Measurements from ENCODE around the gene SPATA1.
A peak's percentile ranks its signal among the peaks of the same experiment; 100 is the strongest.
"Not testable (repeated sequence)": the region's sequence is repeated elsewhere in the genome, so short reads cannot be mapped to it uniquely, and the experiment has no call there.

SPATA1 gene, protein sequence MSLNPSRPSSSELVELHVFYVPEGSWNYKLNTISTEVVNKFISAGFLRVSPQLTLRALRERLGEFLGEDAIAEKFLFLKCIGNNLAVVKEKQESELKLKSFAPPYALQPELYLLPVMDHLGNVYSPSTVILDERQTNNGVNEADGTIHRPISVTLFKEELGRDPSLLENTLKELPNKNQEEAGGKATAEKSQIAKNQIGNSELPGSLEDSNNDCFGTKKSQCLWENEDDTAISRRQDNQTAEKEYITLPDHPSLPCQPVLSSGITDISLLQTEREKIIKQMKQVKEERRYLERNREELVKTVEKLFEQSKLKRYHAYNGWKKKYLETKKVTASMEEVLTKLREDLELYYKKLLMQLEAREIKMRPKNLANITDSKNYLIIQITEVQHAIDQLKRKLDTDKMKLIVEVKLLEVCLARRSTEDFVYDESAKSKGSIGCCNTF

DNA sequence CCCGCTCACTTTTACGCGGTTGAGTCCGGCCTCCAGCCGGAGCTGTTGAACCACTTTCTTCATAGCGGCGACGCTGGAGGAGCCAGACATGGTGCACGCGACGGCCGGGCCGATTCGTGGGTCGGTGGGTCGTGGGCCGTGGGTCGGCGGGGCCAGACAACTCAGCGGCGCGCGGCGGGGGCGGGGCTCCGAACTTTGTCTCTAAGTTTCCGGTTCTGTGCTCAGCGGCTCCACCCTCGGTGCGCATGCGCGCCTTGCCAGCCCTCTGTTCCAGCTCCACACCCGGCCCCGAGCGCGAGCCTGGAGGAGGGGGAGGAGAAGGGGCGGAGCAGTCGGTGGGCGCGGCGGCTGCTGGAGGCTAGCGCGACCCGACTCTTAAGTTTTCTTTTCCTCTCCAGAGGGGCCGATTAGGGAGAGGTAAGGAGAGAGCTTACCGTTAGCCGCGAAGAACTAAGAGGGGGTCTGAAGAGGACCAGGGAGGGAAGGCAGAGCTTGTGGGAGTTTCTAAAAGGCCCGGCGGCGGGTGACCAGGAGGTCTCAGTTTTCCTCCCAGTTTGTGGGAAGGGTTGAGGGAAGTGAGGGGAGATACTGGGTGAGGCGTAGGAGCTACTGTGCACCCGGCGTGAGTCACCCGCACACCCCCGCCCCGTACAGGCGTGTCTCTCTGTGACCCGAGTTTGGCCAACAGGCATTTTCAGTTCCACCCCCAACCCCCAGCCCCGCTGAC is at the start of gene SPATA1, which contains the start of gene GNG5:
SPATA1 (plus strand) TSS at position 385 of the 727 bp plus-strand sequence. CDS start 9,974 bp downstream, outside the sequence.
GNG5 (minus strand) TSS at position 580 of the 727 bp plus-strand sequence; CDS start at position 90, 490 bp downstream.
- DNase-seq, result peak; percentile 90 to 98

DNA sequence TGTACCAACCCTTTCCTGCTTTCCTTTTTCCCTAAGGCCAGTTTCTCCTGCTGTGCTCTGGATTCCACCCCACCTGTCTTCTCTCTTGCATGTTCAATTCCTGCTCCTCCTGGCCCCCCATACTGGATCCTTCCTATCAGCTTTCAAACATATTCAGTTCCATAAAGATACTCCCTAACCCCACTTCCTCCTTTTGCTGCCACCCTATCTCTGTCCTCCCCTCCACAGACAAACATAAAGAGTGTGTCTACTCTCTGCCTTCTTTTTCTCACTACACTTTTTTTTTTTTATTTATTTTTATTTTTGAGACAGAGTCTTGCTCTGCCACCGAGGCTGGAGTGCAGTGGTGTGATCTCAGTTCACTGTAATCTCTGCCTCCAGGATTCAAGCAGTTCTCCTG is 44.1 kb upstream of the SPATA1 start:
- no peak for DNase-seq

DNA sequence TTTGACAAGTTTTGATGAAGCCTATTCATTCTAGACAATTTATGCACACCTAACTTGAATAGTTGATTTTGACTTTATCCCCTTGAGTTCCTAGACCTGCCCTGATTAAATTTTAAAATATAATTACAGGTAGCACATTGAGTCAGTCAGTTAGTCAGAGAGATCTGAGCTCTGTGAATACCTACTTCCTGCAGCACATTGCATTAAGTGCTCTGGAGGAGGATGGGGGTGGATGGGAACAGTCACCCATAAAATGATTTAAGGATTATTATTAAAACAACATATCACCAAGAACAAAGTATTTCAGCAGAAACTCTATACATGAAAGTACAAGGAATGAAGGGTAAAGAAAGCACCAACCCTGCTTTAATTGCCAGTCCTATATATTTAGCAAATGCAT is 38.9 kb upstream of the SPATA1 start:
- DNase-seq, result no peak

DNA sequence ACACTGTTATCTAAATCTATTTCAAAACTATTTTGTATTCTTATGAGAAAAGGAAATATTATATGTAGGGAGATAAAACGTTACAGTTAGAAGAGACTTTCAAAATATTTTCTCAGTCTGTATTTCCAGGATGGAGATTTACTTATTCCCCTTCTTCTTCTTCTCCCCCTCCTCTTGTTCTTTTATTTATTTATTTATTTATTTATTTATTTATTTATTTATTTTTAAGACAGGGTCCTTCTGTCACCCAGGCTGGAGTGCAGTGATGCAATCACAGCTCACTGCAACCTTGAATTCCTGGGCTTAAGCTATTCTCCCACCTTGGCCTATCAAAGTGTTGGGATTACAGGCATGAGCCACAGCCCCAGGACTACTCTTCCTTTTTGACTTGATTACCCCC is 30.0 kb upstream of the SPATA1 start:
- no peak for DNase-seq

DNA sequence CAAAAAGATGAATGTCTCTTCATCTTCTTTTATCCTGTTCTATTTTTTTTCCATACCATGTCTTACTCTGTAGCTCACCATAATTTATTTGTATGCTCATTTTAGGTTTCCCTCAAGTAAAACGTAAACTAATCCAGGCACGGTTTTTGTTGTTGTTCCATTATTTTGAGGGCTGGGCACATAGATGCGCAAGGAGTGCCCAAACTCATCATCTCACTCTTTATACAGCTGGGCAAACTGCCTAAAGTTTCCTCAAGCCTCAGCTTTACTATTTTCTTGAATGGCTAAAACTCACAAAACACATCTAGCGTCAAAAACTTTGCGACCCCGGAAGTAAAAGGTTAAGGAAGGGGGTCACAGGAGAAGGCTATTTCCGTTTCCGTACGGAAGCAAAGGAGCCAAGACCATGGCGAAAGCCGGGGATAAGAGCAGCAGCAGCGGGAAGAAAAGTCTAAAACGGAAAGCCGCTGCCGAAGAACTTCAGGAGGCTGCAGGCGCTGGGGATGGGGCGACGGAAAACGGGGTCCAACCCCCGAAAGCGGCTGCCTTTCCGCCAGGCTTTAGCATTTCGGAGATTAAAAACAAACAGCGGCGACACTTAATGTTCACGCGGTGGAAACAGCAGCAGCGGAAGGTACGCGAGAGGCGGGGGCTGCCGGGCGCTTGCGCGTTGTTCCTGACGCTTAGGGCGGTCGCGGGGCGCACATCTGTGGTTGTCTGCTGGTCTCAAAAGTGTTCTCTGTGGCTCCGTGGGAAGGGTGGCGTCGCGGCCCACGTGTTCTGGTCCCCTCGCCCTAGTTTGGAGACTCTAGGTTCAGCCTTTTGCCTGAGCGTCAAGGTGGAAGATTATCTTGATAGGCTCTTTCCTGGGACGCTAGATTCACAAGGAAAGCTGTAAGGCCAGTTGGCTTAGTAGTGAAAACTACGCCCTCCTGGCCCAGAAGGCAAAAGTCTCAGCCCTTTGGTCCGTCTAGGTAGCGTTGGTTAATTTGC is 27.0 kb upstream of the SPATA1 start, which contains the start of gene RPF1:
RPF1 (plus strand) TSS at position 391 of the 993 bp plus-strand sequence; CDS start at position 407, 16 bp downstream.
- DNase-seq, result peak; percentile 80 to 81

DNA sequence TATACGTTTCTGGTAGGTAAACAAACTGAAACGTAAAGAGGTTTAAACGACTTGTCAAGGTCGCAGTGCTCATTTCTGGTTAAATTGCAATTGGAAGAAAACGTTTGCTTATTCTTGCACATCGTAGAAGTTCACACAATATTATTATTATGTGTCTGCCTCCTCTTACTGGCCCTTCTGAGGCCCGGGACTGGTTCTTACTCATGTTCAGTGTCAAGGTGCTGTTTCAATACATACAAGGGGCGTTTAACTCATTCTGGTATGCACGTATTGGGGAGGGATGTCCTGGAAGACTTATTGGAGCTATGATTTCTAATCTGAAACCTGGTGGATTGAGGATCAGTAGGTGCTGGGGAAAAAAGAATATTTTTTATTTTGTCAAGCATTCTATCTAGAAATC is 26.2 kb upstream of the SPATA1 start:
- DNase-seq, result peak in 1 of 2 experiments; percentile 27

DNA sequence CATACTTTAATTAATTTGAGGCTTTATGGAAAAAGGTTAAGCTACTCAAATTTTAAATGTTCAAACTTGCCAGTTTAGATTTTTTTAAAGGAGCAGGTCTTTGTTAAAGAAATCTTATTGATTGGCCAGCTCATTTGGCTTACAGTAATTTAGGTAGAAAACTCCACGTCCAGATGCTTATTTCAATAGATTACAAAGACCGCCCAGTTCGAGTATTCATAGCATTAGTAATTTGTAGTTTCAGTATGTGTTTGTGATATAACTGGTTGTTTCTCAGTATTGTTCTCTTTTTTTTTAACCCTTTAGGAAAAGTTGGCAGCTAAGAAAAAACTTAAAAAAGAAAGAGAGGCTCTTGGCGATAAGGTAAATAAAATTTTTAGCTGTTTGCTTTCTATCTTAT is 25.5 kb upstream of the SPATA1 start:
- DNase-seq, result no peak

DNA sequence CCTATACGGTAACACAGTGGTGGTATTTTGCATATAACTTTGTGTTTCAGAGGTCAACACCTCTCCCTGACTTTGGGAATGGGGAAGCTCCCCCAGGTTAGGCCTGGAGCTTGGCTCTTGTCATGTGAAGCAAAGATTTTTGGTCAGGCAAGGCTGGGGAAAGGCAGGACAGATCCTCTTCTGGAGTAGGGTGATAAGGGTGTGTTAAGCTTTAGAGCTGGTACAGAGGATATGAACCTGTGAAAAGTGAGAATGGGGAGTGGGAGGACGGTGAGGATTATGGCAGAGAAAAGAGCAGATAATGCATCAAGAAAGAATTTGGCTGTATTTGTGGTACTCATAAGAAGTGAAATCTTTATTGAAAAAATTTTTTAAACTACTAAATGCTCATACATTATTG is 24.9 kb upstream of the SPATA1 start:
- DNase-seq, result no peak

DNA sequence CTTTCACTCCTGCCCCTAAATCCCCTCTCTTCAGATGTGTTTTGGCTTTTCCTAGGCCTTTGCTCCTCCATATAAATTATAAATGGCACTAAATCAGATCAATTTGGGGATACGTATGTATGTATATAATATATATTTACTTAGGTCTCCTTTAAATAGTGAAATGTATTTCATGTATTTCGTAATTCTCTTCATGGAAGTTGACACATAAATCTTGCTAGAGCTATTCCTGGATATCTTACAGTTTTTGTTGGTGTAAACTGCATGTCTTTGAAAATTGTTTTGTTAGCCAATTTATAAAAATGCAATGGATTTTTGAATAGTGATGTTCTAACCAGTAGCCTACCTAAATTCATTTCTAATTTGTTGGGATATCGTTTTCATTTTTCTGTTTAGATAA is 18.1 kb upstream of the SPATA1 start:
- DNase-seq, result no peak

DNA sequence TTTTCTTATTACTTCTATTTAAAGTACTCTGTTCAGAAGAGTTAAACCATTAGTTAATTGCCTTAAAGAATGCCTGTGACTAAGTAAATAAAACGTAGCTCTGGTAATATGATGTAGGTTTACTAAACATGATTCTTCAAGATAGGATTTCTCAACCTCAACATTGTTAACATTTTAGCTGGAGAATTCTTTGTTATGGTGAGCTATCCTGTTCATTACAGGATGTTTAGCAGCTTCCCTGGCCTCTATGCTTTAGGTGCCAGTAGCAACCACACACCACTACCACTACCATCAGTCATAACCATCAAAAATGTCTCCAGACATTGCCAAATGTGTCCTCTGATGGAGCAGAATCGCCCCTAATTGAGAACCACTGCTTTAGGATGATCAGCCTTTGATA is 16.4 kb upstream of the SPATA1 start:
- DNase-seq, result no peak

DNA sequence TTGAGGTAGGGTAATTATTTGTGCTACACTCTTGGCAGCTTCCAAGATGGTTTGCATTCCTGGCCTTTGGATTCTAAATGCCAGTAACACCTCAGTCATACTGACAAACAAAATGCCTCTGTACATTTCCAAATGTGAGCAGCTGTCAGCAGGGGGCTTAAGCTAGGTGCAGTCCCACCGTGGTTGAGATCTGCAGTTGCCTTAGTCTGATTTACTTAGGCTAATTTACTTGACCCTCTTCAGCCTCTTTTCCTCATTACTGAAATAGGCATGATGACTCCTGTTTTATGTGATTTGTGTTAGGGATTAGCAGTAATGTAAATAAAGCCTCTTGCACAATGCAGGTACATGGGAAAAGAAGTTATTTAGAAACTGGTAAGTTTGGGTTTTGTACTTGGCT is 13.5 kb upstream of the SPATA1 start:
- no peak for DNase-seq

DNA sequence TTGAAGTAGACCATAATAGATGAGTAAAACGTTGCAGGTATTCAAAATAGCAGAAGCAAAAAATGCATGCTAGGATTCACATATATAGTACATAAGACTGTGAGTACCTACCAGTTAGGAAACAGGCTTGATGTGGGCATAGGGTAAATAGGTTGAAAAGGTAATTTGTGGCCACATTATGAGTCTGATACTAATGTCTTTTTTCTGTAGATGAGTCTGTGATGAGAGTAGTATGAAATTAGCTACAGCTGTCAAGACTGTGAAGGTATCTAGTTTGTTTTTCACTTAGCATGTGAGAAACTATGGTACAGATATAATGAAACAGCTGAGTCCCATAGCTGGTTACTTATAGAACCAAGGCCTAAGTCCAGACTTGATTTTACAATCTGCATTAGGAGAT is 12.4 kb upstream of the SPATA1 start:
- no peak for DNase-seq

DNA sequence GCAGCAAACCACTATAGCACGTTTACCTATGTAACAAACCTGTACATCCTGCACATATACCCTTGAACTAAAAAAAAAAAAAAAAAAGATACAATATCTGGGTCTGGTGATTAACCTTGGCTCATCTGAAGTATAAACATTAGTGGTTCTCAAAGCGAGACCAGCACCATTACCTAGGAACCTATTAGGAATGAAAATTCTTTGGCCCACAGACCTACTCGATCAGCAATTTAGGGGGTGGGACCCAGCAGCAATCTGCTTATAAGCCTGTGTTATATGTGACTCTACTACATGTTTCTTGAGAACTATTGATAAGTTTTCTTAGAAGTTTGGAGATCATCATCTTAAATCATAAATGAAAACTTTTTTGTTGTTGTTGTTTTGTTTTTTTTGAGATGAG is 9.7 kb upstream of the SPATA1 start:
- no peak for DNase-seq

DNA sequence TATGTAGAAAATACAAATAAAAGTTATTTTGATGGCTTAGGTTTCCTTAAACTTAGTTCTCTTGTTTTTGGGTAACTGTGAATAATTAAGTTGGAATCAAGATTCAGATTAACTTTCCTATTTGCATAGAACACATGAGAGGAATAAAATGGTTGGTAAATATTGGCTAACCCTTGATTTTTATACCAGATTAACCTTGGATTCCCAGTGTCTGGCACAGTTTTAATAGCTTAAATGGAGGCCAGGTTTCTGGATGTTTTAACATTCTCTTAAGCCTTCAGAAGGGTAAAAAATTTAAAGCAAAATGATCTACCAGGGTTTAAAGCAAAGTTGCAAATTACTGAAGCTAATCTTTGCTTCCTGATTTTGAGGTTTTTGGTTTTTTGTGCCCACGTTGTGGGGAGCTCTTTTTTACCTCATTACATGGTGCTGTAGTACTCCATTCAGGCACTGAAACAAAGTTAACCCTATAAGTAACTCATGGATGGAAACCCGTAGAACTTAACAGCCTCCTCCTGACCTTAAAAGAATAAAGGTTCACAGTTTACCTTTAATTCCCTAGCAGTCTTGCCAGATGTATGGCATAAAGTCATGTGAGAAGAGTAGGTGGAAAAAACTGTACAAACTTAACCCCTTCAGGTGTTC is 8.4 kb upstream of the SPATA1 start:
- DNase-seq, result no peak

DNA sequence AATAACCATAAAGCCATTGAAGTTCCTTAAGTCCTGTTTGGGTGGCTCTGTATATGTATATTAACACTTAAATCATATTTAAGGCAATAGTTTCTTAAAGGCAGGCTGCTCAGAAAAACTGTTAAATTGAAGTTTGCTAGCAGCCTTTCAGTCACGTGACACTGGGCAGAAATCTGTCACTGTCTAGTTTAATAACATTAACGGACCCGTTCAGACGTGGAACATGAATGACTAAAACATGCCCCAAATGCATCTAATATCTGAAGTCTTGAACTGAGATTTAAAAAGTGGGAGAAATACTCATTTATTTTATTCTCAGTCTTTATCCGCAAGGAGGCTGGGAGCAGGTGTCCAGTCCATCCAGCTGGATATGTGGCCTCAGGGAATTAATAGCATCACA is 3.3 kb upstream of the SPATA1 start:
- no peak for DNase-seq

DNA sequence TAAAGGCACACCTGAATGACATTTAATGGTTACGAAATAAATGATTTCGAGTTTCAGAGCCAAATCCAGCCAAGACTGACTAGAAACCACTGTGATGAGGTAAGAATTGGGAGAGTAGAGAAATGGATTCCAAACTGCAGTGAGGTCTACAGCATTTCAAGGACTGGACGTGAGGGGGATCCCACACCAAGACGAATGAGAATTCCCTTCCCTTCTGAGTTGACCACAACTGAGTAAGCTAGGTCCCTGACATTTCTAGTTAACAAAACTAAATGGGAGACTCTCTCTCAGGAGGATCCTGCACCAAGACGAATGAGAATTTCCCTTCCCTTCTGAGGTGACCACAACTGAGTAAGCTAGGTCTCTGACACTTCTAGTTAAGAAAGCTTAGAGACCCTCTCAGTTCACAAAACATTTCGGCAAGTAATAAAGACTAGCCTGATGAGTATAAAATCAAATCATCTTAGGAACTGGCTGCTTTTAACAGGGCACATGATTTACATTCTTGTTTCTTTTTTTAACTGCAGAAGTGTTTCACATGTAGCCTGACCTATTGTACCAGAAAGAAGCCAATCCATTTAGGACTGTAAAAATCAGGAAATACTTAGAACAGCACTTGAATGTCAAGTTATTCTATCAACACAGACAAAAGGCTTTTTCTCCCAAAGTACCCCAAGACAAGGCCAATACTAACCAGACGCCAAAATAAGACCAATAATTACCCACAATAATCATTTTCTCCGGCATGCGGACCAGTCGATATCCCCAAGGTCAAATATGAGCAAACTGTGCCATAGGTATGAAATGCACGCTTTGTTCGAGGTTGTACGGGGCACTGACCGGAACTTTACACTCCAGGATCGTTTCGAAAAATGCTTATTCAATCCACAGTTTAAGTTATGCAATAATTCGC is 1.4 kb upstream of the SPATA1 start:
- peak; percentile 15 to 23 for DNase-seq

DNA sequence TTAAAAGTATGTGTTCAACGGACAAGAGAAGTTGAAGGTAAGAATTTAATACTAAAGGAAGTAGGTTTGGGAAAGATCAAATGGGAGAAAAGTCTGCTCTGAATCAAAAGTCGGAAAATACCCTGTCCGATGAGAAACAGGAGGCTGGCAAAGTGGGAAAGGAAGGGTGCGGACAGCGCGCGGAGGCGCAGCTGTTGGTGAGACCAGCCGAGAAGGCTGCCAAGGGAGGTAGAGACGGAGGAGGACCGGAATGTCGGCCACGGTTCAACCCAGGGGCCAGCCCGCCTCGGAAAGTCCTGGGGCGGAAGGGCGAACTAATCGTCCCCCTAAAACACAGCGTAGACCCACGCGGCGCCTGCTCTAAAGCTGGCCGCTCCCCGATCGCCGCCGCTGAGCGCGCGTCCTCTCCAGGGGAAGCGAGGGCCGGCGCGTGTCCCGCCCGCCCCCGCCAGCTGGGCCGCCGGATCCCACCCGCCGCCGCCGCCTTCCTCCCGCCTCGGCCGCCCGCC is 639 bp upstream of the SPATA1 start:
- peak; percentile 41 to 87 for DNase-seq

DNA sequence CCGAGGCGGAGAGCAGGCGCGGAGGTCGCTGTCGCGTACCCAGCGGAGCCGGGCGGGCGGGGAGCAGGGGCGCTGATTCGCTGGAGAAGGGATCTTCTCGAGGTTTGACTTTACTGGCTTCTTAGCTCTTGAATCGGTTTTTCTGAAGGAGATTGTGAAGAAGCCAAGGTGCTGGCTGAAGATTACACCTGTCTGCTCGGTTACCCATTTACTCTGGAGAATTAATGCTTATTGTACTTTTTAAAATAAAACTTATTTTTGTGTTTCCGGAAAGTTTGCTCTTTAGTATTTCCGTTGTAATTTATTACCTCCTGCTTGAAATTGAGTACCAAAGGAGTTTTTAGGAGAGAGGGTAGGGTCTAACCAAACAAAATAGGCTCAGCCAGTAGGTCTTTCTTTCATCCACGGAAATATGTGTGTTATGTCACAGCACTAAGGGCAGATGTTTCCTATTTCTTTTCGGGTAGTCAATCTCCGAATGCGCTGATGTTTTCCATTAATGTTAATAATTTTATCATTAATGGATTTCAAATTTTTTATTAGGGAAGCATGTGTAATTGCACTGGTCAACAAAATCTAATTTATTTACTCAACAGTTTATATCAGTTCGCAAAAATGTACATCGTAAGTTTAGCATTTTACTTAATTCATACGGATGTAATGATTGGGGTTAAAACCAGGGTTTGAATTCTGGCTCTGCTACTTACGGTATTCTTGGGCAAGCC is 705 bp downstream of the SPATA1 start:
- DNase-seq, result no peak

DNA sequence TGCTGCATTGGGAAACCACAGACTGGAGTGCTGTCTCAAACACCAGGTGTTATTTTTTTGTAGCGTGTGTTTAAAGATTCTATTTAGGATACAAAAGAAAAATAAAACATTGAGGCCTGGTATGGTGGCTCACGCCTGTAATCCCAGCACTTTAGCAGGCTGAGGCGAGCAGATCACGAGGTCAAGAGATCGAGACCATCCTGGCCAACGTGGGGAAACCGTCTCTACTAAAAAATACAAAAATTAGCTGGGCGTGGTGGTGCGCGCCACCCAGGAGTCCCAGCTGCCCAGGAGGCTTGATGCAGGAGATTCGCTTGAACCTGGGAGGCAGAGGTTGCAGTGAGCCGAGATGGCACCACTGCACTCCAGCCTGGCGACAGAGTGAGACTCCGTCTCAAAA is 1.7 kb downstream of the SPATA1 start:
- DNase-seq, result not testable (repeated sequence)

DNA sequence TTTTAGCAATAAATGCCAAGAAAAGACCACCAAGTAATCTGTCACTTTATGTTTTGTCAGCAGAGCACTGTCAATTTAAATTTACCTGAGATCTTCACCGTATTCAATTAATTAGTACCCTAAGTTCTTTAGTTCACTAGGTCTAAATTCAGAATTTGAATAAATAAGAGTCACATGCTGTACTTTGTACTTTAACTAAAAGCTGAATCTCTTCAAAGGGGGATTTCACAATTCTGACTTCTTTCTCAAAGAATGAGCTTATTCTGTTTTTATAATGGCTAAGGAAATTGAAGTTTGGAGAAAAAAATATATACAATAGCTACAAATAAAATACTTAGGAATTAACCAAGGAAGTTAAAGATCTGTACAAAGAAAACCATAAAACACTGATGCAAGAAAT is 2.3 kb downstream of the SPATA1 start:
- DNase-seq, result no peak
